NCI-H1105 (cell line): ENCODE measurements around the gene LLPH.
A peak's percentile ranks its signal among the peaks of the same experiment; 100 is the strongest.
"Not testable (repeated sequence)": the region's sequence is repeated elsewhere in the genome, so short reads cannot be mapped to it uniquely, and the experiment has no call there.

Experiments used
- DNase-seq: peaks from one replicate; lab custom pipeline; 2025; lab: John Stamatoyannopoulos, UW

LLPH gene

GRCh38 chr12:66130267-66131066 is at the start of gene LLPH:
Gene LLPH, minus strand, starts transcription at chr12:66130750. Its CDS starts 1,644 bp downstream, at chr12:66129106.
- peak; percentile 87 for DNase-seq

- no peak for DNase-seq
Observed at GRCh38 chr12:66176105-66176900, 45.8 kb upstream of the LLPH start.

DNA sequence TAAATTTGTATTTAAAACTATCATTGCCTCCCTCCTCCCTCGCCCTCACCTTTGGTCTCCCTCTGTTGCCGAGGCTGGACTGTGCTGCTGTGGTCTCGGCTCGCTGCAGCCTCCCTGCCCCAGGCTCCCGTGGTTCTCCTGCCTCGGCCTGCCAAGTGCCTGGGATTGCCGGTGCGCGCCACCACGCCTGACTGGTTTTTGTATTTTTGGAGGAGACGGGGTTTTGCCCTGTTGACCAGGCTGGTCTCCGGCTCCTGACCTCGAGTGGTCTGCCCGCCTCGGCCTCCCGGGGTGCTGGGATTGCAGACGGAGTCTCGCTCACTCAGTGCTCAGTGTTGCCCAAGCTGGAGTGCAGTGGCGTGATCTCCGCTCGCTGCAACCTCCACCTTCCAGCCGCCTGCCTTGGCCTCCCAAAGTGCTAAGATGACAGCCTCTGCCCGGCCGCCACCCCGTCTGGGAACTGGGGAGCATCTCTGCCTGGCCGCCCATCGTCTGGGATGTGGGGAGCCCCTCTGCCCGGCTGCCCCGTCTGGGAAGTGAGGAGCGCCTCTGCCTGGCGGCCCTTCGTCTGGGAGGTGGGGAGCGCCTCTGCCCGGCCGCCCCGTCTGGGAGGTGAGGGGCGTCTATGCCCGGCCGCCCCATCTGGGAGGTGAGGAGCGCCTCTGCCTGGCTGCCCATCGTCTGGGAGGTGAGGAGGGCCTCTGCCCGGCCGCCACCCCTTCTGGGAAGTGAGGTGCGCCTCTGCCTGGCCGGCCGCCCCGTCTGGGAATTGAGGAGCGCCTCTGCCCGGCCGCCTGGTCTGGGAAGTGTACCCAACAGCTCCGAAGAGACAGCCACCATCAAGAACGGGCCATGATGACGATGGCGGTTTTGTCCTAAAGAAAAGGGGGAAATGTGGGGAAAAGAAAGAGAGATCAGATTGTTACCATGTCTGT is 44.1 kb upstream of the LLPH start:
- not testable (repeated sequence) for DNase-seq

- DNase-seq = no peak
Observed at GRCh38 chr12:66170606-66171005, 40.1 kb upstream of the LLPH start.

DNA sequence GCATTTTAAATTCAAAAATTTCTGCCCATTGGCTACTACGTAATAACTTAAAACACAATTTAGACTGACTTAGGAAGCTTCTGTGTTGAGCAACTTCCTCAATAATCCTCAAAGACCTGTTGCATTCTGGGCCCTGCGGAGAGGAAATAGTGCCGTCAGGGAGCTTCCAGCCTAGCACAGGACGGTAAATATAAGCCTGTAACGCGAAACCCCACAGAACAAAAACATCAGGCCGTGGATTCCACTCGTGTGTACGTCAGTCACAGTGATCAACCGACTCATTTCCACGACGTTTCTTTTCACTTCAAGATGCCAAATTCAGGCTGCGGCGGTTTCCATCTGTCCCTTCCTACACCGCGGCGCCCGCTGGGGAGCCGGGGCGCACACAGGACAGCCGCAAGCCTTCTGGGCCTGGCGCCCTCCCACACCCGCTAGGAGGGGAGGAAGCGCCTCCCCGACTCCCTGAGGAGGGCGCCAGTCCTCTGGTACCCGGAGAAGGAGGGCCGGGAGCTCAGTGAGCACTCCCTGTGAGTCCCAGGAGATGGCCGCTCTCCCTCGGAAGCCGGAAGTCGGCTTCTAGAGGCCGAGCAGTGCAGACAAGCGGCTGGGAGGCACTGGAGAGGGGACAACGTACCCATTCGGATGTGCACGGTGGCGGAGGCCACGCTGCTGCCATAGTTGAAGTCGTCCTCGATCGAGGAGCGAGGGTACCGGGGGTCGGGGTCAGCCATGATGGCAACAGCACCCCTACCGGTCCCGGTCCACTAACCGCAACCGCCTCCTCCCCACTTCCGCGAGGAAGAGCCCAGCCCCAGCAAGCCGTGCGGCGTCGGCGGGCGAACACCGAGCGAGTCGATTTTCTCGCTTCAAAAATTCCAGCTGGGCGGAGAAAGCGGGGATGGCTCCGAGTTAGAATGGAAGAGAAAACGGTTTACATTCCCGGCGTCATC is 38.9 kb upstream of the LLPH start, which contains the start of gene TMBIM4:
TSS of gene TMBIM4 (minus strand) at position 776 of the 950 bp plus-strand sequence. CDS start at position 731, 45 bp downstream.
- DNase-seq = peak; percentile 91

DNA sequence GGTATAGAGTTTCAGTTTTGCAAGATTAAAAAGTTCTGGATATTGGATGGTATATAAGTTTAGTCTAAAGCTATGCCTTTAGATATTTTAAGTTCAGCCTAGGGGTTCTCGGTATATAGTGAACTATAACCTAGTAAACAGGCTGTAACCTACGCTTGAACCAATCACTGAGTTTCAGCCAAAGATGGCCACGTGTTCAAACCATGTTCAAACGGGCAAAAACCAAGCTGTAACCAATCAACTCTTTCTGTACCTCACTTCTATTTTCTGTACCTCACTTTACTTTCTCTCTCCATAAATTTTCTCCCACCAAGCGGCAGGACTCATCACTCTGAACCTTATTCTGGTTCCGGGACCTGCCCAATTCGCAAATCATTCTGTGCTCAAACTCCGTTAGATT is 37.9 kb upstream of the LLPH start:
- no peak for DNase-seq

DNA sequence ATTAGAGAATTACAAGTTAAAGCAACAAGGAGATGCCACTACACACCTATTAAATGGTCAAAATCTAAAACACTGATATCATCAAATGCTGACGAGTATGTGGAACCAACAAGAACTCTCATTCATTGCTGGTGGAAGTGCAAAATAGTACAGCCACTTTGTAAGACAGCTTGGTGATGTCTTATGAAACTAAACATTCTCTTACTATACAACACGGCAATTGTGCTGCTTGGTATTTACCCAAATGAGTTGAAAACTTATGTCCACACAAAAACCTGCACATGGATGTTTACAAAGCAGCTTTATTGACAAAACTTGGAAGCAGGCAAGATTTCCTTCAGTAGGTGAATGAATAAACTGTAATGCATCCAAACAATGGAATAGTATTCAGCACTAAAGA is 36.0 kb upstream of the LLPH start:
- no peak for DNase-seq

GRCh38 chr12:66165141-66165540 is 34.6 kb upstream of the LLPH start:
- DNase-seq = no peak

DNA sequence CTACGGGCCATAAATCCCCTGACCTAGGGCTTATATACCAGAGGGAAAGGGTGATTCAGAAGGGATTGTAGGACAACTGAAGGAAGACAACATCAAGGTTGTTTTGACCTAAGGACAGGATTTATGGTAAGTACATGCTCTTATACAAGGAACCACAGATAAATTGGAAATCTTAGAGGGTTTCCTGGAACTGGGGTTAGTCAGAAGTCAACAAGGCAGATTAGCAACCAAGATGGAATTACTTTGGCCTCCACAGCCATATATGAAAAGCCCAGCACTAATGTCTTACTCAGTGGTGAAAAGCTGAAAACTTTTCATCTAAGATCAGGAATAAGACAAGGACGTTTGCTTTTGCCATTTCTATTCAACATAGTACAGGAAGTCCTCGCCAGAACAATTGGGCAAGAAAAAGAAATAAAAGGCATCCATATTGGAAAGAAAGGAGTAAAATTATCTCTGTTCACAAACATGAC is 33.8 kb upstream of the LLPH start:
- DNase-seq = no peak

DNA sequence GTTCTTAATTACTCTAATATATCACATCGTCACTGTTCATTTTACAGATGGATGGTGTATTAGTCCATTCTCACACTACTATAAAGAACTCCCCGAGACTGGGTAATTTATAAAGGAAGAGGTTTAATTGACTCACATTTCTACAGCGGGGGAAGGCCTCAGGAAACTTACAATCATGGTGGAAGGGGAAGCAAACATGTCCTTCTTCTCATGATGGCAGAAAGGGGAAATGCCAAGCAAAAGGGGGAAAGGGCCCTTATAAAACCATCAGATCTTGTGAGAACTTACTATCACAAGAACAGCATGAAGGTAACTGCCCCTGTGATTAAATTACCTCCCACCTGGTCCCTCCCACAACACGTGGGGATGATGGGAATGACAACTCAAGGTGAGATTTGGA is 32.7 kb upstream of the LLPH start:
- DNase-seq = no peak

DNA sequence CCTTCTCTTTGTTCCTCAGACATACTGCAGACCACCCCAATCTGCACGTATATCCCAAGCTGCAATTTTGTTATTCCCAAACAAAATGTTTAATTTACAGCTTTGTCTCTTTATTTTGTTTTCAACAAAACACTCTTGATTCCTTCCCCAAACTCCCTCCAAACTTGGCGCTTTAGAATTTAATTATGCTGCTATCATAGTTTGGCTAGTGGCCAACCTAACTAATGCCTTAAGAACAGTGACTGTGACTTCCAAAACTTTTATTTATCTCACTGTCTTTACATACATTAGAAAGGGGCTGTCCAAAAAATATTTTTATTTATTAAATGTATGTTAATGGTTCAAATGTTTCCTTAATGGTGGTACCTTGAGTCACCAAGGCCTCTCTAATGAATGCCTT is 32.2 kb upstream of the LLPH start:
- no peak for DNase-seq

- DNase-seq = no peak
Observed at GRCh38 chr12:66160704-66161103, 30.2 kb upstream of the LLPH start.

DNA sequence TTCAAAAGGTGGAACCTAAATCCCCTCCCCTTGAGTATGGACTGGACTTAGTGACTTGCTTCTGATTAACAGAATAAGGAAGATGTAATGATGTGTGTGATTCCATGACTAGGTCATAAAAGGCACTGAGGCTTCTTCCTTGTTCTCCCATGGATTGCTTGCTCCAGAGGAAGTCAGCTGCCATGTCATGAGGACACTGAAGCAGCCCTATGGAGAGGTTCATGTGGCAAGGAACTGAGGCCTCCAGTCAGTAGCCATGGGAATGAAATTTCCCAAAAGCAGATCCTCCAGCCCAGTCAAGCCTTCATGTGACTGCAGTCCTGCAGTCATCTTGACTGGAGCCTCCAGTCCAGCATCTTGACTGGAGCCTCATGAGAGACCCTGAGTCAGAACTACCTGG is 28.6 kb upstream of the LLPH start:
- DNase-seq = no peak

DNA sequence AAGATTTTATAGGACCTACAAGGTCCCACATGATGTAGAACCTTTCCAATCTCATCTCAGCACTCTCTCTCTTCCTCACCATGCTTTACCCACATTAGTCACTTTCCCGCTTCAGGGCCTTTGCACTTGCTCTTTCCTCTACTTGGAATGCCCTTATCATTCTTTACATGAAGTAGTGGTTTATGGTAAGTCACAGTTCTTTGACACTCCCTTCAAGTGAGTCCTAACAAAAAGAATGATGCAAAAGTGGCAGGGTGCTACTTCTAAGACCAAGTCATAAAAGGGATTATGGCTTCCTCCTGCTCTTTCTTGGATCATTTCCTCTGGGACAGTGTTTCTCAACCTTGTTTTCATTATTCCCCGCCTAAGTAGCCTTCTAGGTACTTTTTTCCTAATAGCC is 26.1 kb upstream of the LLPH start:
- no peak for DNase-seq

GRCh38 chr12:66154776-66155175 is 24.2 kb upstream of the LLPH start:
- no peak for DNase-seq

DNA sequence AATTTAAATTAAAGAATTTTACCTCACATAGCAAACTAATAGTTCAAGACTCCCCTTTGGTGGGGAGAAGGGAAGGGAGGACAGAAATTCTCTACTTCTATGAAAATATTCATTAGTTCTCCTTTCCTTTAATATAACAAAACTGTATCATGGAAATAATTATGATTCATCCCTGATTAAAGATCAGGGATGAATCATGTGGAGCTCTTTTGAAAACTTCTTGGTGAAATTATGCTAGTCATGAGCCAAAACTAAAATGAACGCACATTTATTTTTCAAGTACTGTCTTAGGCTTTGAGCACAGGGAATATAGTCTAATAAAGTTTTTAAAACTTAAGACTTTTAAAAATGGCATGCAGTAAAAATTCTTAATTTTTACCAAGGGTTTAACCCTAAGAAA is 22.2 kb upstream of the LLPH start:
- DNase-seq = no peak

- DNase-seq = no peak
Observed at GRCh38 chr12:66149702-66150398, 19.3 kb upstream of the LLPH start.

DNA sequence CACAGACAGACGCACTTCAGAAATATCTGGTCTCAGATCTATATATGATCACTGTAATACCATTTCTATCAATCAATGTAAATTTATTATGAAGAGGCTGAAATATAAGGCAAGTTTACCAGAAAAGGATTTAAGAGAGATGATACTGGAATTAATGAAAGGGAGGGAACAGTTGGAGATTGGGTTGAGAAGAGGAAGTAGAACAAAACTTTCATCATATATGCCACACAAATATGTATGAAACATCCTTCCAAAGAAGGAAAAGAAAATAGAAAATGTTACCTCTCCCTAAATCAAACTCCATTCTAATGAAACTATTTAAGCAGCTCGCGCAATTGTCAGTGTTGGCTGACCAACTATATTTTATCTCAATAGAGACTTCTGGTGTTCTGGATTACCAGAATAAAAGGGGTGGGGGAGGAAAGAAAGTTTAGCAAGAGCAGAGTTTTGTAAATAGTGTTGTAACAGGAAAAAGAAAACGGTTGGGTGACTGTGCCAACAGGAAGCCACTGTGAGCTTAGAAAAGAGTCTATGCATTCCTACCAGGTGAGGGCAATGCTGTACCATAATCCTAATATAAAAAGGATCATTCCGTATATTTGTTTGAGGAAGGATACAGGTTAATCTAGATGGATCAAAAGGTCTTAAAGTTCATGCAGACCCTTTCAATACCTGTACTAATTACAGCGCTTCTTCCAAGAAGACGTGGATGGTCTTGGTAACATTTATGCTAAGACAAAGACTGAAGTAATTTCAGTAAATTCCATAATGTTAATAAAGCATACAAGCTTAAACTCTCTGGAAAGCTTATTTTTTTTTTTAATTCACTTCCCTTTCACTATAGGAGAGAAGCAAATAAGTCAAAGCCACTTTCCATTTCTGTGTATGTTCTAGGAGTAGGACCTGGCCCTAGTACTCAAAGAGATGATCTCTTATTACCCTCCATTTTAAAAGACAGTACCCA is 14.5 kb upstream of the LLPH start:
- DNase-seq = peak; percentile 52

DNA sequence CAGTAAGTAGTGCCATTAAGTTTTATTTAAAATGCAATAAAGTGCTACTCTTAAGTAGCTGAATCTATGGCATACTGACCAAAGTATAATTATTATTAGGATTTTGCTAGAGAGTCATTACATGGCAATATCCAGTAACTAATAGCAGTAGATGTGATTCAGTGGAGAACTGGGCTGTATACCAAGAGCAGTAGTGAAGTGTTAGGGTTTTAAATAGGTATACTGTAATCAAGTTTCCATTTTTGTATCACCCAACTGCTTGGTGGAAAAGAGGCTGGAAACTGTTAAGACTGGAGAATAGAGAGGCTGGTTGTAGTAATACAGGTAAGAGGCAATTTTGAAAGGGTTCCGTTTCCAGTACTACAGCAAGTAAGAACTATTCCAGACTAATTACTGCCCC is 13.3 kb upstream of the LLPH start:
- DNase-seq = no peak
